ENCODE data around the gene PCLO. TPM values are rescaled to one million over a fixed set of nuclear protein-coding genes. Genes with fewer than 3 reads are reported as not detected.

The PCLO gene
- total RNA-seq, 1 donor from 2014 or later, result 5.3 TPM

DNA sequence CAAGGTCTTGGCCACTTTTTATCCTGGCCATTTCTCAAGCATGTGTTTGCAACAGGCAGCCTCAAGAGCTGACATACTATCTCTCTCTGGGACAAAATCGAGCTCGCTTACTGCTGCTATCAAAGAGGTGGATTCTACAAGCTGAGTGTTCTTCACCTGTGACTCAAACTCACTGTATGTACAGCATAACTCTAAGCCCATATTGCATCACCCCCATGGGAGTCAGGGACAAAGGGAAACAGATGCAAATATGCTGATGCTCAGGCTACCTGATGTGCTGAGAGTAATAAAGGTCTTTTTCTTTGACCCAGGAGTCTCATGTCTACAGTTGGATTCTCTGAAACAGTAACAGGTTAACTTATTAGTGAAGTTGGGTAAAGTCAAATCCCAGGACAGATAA, 45.2 kb downstream of the PCLO start:
- Mint-ChIP-seq H3K27me3 (ENCODE audit: low read depth) (no peaks in the 10 kb centered on the region), H3K4me1 (no peaks in the 10 kb centered on the region), H3K36me3 (peaks cover 14% of the 10 kb centered on the region), H3K27ac (no peak overlapping the region), H3K9me3 (peaks cover 18% of the 10 kb centered on the region), H3K4me3 (no peak overlapping the region)
- DNase-seq (ENCODE audit: low spot score in 2 of 2, unreplicated experiment in 2 of 2), result no peak
- TF ChIP-seq, protein P1, sequence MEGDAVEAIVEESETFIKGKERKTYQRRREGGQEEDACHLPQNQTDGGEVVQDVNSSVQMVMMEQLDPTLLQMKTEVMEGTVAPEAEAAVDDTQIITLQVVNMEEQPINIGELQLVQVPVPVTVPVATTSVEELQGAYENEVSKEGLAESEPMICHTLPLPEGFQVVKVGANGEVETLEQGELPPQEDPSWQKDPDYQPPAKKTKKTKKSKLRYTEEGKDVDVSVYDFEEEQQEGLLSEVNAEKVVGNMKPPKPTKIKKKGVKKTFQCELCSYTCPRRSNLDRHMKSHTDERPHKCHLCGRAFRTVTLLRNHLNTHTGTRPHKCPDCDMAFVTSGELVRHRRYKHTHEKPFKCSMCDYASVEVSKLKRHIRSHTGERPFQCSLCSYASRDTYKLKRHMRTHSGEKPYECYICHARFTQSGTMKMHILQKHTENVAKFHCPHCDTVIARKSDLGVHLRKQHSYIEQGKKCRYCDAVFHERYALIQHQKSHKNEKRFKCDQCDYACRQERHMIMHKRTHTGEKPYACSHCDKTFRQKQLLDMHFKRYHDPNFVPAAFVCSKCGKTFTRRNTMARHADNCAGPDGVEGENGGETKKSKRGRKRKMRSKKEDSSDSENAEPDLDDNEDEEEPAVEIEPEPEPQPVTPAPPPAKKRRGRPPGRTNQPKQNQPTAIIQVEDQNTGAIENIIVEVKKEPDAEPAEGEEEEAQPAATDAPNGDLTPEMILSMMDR (IDR thresholded peaks at IDR 0.05; ENCODE audit: unreplicated experiment), result no peak

- Mint-ChIP-seq H3K4me1 (no peaks in the 10 kb centered on the region), H3K9me3 (no peaks in the 10 kb centered on the region), H3K27me3 (ENCODE audit: low read depth) (no peaks in the 10 kb centered on the region), H3K27ac (no peak overlapping the region), H3K36me3 (no peaks in the 10 kb centered on the region), H3K4me3 (no peak overlapping the region)
- TF ChIP-seq, protein P1 (IDR thresholded peaks at IDR 0.05; ENCODE audit: unreplicated experiment), result no peak
- no peak for DNase-seq (ENCODE audit: low spot score in 2 of 2, unreplicated experiment in 2 of 2)
These were observed 51.3 kb downstream of the PCLO start for GRCh38 chr7:83111391-83111790.

GRCh38 chr7:83109352-83109751, 53.3 kb downstream of the PCLO start:
- Mint-ChIP-seq H3K9me3 (no peaks in the 10 kb centered on the region), H3K27ac (no peak overlapping the region), H3K36me3 (no peaks in the 10 kb centered on the region)

DNA sequence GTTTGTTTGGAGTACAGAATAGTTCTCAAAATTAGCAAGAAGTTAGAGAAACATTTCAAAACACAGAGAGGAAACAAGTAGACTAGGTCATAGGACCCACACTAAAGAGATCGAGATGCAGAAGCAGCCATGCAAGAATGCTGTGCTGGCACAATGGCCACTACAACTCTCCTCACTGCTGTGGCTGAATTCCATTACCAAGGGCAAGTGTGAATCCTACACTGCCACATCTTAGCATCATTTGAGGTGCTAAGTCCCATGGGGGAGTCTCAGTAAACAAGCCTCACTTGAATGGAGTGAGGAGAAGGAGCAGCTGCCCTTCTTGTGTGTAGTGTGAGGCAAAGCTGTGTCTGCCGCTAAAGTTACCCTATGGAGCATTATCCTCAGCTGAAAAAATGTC, 56.7 kb downstream of the PCLO start:
- no peak for DNase-seq (ENCODE audit: low spot score in 2 of 2, unreplicated experiment in 2 of 2)
- H3K9me3 Mint-ChIP-seq, result no peaks in the 10 kb centered on the region
- TF ChIP-seq, protein P1 (IDR thresholded peaks at IDR 0.05; ENCODE audit: unreplicated experiment), result no peak
- H3K27ac Mint-ChIP-seq, result no peak overlapping the region
- H3K4me1 Mint-ChIP-seq, result peaks cover 24% of the 10 kb centered on the region
- H3K4me3 Mint-ChIP-seq, result no peak overlapping the region
- H3K36me3 Mint-ChIP-seq, result no peaks in the 10 kb centered on the region
- no peaks in the 10 kb centered on the region for H3K27me3 Mint-ChIP-seq (ENCODE audit: low read depth)

More at GRCh38 chr7:83109352-83109751, 53.3 kb downstream of the PCLO start:
- Mint-ChIP-seq H3K27me3 (ENCODE audit: low read depth) (no peaks in the 10 kb centered on the region), H3K4me1 (peaks cover 18% of the 10 kb centered on the region), H3K4me3 (no peak overlapping the region)
- no peak for DNase-seq (ENCODE audit: low spot score in 2 of 2, unreplicated experiment in 2 of 2)
- TF ChIP-seq, protein P1 (IDR thresholded peaks at IDR 0.05; ENCODE audit: unreplicated experiment), result no peak

DNA sequence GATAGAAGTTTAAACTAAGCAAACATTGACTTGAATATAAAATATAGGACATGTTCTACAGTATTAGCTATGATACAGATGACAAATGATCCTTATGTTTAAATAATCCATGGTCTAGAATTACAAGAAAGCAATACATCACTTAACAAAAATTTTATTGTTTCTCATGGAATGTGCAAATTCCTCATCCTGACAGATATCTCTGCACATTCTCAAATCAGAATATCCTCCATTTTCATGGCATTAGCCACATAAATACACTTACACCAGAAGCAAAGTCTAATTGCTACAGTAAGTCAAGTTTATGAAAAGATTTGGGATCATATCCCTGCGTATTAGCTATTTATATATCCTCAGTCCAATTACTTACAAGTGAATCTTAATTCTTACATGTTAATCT, 57.6 kb downstream of the PCLO start:
- Mint-ChIP-seq H3K27ac (peak overlapping the region; percentile 71), H3K9me3 (no peaks in the 10 kb centered on the region), H3K4me1 (peaks cover 24% of the 10 kb centered on the region), H3K27me3 (ENCODE audit: low read depth) (no peaks in the 10 kb centered on the region), H3K4me3 (no peak overlapping the region), H3K36me3 (no peaks in the 10 kb centered on the region)
- TF ChIP-seq, protein P1 (IDR thresholded peaks at IDR 0.05; ENCODE audit: unreplicated experiment), result no peak
- no peak for DNase-seq (ENCODE audit: low spot score in 2 of 2, unreplicated experiment in 2 of 2)

- Mint-ChIP-seq H3K27me3 (ENCODE audit: low read depth) (no peaks in the 10 kb centered on the region), H3K4me1 (peaks cover 24% of the 10 kb centered on the region), H3K27ac (no peak overlapping the region), H3K9me3 (no peaks in the 10 kb centered on the region), H3K4me3 (no peak overlapping the region), H3K36me3 (no peaks in the 10 kb centered on the region)
- TF ChIP-seq, protein P1 (IDR thresholded peaks at IDR 0.05; ENCODE audit: unreplicated experiment), result no peak
- no peak for DNase-seq (ENCODE audit: low spot score in 2 of 2, unreplicated experiment in 2 of 2)
These were observed 61.2 kb downstream of the PCLO start for GRCh38 chr7:83101530-83101929.

All from mesothelial cell of epicardium (in vitro differentiated cells).